GM12801 (cell line): Measurements from ENCODE around the gene TNN.

Source experiments
- CTCF ChIP-seq: IDR thresholded peaks from one replicate; pipeline ENCODE4 v1.5.1; 2011; ENCODE audit warnings: control low read depth; ENCODE audit not compliant: insufficient read length; ENCODE audit errors: extremely low read depth

TNN gene, protein sequence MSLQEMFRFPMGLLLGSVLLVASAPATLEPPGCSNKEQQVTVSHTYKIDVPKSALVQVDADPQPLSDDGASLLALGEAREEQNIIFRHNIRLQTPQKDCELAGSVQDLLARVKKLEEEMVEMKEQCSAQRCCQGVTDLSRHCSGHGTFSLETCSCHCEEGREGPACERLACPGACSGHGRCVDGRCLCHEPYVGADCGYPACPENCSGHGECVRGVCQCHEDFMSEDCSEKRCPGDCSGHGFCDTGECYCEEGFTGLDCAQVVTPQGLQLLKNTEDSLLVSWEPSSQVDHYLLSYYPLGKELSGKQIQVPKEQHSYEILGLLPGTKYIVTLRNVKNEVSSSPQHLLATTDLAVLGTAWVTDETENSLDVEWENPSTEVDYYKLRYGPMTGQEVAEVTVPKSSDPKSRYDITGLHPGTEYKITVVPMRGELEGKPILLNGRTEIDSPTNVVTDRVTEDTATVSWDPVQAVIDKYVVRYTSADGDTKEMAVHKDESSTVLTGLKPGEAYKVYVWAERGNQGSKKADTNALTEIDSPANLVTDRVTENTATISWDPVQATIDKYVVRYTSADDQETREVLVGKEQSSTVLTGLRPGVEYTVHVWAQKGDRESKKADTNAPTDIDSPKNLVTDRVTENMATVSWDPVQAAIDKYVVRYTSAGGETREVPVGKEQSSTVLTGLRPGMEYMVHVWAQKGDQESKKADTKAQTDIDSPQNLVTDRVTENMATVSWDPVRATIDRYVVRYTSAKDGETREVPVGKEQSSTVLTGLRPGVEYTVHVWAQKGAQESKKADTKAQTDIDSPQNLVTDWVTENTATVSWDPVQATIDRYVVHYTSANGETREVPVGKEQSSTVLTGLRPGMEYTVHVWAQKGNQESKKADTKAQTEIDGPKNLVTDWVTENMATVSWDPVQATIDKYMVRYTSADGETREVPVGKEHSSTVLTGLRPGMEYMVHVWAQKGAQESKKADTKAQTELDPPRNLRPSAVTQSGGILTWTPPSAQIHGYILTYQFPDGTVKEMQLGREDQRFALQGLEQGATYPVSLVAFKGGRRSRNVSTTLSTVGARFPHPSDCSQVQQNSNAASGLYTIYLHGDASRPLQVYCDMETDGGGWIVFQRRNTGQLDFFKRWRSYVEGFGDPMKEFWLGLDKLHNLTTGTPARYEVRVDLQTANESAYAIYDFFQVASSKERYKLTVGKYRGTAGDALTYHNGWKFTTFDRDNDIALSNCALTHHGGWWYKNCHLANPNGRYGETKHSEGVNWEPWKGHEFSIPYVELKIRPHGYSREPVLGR (N-terminal part only)

GRCh38 chr1:175067362-175068106, at the start of gene TNN:
Gene TNN, plus strand, starts transcription at chr1:175067833. Its CDS starts 9,586 bp downstream, at chr1:175077419.
- no peak for TF ChIP-seq CTCF

- no peak for TF ChIP-seq CTCF
Observed at GRCh38 chr1:175019524-175019923, 48.1 kb upstream of the TNN start.

- TF ChIP-seq CTCF: no peak
Observed at GRCh38 chr1:175023043-175023921, 44.4 kb upstream of the TNN start, which contains the start of gene MRPS14. Gene MRPS14, minus strand, starts transcription at chr1:175023425. Its CDS starts 17 bp downstream, at chr1:175023408.

DNA sequence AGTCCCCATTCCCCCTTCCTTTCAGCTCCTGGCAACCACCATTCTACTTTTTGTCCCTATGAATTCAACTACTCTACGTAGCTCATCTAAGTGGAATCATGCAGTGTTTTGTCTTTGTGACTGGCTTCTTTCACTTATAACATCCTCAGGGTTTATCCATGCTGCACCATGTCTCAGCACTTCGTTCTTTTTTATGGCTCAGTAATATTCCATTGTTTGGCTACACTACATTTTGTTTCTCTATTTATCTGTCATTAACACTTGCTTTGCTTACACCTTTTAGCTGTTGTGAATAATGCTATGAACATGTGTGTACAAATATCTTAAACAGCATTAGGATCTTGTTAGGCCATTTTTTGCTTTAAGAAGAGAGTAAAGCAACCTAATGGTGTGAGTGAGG, 42.9 kb upstream of the TNN start:
- TF ChIP-seq CTCF: no peak

DNA sequence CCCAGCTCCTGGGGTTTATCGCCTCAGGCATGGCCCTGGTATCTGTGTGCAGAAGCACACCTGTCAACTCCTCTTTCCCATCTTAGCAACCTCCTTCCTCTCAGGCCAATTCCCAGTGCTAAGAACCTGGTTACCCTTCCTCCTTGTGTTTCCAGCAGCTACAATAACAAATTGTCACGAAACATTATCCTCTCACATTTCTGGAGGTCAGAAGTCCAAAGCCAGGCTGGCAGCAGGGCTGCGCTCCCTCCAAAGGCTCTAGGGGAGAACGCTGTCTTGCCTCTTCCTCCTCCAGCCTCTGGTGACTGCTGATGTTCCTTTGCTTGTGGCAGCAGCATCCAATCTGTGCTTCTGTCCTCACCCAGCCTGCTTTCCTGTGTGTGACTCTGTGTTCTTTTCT, 33.7 kb upstream of the TNN start:
- TF ChIP-seq CTCF: no peak

GRCh38 chr1:175034775-175035174, 32.9 kb upstream of the TNN start:
- TF ChIP-seq CTCF: no peak
